Stimulated activated CD8-positive, alpha-beta memory T cell treated with anti-CD3 and anti-CD28 coated beads, Interleukin-4, amount 100 ng/mL, for 1 hour (primary cell): Measurements from ENCODE around the gene PCDHB11.
"Not testable (repeated sequence)": the region's sequence is repeated elsewhere in the genome, so short reads cannot be mapped to it uniquely, and the experiment has no call there.

Experiments used
- DNase-seq, 2 donors: peaks; one replicate each; pipeline ENCODE4 v3.0.0-alpha.2; 2020; ENCODE audit warnings: low read depth in 2 of 2, low spot score in 1 of 2

PCDHB11 gene

DNA sequence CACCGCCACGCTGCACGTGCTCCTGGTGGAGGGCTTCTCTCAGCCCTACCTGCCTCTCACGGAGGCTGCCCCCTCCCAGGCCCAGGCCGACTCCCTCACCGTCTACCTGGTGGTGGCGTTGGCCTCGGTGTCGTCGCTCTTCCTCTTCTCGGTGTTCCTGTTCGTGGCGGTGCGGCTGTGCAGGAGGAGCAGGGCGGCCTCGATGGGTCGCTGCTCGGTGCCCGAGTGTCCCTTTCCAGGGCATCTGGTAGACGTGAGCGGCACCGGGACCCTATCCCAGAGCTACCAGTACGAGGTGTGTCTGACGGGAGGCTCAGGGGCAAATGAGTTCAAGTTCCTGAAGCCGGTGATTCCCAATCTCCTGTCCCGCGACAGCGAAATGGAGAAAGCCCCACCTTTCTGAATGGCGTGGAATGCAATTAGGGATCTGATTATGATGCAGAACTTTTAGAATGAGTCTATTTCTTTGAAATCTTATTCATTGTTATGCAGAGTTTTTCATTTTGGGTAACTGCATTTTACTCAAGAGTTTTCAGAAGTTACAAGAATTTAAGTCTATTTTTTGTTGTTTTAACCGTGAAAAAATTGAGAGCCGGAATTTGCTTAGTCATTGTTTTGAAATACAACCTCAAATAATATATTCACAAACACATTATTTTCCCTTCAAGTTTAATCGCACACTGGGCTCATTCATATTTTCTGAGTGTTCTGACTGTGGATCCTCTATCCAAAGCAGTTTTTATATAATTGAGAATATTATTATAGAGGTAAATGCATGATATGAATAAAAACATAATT is 37.3 kb downstream of the PCDHB11 start:
- no peak for DNase-seq

DNA sequence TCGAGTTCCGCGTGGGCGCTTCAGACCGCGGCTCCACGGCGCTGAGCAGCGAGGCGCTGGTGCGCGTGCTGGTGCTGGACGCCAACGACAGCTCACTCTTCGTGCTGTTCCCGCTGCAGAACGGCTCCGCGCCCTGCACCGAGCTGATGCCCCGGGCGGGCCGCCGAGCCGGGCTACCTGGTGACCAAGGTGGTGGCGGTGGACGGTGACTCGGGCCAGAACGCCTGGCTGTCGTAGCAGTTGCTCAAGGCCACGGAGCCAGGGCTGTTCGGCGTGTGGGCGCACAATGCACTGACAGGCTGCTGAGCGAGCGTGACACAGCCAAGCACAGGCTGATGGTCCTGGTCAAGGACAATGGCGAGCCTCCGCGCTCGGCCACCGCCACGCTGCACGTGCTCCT is 42.1 kb downstream of the PCDHB11 start:
- no peak for DNase-seq

DNA sequence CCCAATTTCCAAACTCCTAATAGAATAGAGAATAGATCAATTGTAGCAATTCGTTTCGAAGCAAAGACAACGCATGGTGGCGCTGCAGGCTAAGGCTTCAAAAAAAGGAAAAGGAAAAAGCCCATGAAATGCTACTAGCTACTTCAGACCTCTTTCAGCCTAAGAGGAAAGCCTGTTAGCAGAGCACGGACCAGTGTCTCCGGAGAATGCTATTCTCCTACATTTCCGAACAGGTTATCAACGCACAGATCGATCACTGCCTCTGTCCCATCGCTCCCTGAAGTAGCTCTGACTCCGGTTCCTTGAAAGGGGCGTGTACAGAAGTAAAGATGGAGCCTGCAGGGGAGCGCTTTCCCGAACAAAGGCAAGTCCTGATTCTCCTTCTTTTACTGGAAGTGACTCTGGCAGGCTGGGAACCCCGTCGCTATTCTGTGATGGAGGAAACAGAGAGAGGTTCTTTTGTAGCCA is 45.9 kb downstream of the PCDHB11 start, which contains the start of gene PCDHB15:
Gene PCDHB15, plus strand, starts transcription at position 146 of the 468 bp plus-strand sequence. Its CDS starts 184 bp downstream, at position 330.
- no peak for DNase-seq

DNA sequence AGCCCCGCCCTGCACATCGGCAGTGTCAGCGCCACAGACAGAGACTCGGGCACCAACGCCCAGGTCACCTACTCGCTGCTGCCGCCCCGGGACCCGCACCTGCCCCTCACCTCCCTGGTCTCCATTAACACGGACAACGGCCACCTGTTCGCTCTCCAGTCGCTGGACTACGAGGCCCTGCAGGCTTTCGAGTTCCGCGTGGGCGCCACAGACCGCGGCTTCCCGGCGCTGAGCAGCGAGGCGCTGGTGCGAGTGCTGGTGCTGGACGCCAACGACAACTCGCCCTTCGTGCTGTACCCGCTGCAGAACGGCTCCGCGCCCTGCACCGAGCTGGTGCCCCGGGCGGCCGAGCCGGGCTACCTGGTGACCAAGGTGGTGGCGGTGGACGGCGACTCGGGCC is 47.5 kb downstream of the PCDHB11 start:
- DNase-seq = not testable (repeated sequence)

DNA sequence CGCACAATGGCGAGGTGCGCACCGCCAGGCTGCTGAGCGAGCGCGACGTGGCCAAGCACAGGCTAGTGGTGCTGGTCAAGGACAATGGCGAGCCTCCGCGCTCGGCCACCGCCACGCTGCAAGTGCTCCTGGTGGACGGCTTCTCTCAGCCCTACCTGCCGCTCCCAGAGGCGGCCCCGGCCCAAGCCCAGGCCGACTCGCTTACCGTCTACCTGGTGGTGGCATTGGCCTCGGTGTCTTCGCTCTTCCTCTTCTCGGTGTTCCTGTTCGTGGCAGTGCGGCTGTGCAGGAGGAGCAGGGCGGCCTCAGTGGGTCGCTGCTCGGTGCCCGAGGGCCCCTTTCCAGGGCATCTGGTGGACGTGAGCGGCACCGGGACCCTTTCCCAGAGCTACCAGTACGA is 48.0 kb downstream of the PCDHB11 start:
- DNase-seq = not testable (repeated sequence)

DNA sequence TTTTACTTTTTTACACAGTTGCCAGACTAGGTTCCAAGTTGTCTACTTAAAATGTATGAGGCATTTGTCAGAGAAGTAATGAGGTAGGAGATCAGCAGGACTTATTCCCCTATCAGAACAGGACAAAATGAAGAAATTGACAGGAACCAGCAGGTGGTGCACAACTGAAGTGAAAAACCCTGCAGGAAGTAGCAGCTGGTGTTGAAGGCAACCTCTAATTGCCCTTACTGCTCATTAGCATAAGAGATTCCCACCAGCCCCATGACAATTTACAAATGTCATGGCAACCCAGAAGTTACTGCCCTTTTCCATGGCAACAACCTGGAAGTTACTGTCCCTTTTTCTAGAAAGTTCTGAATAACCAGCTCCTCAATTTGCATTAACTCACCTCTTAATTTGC is 51.1 kb downstream of the PCDHB11 start:
- DNase-seq = no peak
